ENCODE results near the gene OMG.
"Not testable (repeated sequence)": the region's sequence is repeated elsewhere in the genome, so short reads cannot be mapped to it uniquely, and the experiment has no call there.

Gene OMG

DNA sequence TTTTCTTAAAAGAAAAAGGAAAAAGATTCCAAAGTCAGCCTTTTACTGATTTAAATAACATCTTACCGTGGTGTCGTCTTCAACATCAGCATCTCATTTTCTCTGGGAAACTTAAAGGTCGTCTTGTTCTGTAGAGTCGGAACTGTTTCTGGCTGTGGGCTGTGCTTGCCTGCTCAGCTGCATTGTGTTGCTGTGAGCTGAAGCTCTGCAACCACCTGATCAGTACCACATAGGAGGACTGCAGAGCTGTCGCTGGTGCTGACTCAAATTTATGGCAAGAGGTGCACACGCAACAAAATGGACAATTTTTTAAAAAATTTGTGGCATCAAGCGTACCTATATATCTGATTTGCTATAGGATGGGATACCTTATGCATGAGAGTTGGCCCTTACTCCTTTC is at the start of gene OMG:
Gene OMG (minus strand): TSS at position 150 of the 400 bp plus-strand sequence. CDS start 908 bp downstream, outside the sequence.
- DNase-seq, result no peak

GRCh38 chr17:31345191-31345747 is 48.2 kb upstream of the OMG start:
- DNase-seq, result not testable (repeated sequence)

DNA sequence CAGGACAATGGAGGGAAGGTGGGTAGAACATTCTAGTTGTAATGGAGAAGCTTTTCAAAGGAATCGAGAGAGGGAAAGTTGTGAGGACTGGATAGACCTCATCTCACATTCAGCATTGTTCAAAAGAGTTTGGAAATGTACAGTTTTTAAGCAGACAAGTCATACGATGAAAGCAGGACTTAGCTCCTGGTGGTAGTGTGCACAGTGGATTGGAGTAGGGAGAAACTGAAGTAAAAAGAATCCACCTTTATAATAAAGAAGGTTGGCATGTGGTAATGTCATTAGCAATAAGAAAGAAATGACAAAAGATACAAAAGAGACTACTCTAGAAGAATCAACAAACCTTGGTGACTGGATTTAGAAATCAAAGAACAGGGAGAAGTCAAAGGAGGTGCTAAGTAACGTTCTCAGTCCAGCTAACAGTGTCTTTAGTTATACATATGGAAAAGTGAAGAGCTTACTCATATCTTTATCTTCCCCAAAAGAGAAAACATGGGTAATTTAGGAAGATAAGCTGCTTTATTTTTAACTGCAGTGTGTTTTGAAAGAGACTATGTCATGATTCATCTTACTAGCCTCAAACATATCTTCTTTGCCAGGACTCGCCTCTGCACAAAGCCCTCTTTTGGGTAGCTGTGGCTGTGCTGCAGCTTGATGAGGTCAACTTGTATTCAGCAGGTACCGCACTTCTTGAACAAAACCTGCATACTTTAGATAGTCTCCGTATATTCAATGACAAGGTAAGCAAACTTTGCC is 43.0 kb upstream of the OMG start:
- no peak for DNase-seq

- no peak for DNase-seq
Measured at GRCh38 chr17:31329221-31329620, 32.2 kb upstream of the OMG start.

DNA sequence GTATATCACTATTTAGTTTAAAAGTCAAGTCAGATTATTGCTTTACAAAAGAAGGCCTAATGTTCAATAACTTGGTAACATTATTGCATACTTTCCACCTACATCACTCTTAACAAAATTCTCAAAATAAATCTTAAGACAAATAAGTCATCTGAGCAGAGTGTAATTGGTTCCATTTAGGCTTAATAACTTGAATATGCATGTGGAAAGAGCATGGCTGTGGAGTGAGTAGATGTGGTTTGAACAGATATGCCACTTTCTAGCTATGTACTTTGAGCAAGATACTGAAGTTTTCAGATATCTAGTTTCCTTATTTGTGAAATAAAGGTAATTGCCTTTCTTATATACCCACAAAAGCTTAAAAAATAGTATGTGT is 31.1 kb upstream of the OMG start:
- no peak for DNase-seq

DNA sequence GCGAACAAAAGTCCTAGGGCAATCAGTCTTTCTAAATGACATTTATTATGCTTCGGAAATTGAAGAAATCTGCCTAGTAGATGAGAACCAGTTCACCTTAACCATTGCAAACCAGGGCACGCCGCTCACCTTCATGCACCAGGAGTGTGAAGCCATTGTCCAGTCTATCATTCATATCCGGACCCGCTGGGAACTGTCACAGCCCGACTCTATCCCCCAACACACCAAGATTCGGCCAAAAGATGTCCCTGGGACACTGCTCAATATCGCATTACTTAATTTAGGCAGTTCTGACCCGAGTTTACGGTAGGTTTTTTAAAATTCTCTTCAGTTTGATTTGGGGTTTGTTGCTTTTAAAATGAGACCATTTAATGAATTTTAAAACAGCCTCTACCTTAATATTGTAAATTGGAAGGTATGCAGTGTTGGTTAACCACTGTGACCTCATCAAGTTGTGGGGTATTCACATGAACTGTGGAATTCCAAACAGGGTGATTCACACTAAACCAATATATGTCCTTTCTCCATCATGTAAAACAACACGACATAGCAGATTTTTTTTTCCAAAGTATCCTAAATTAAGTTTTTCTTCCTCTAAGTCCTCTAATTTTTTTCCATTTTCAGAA is 30.6 kb upstream of the OMG start:
- no peak for DNase-seq

DNA sequence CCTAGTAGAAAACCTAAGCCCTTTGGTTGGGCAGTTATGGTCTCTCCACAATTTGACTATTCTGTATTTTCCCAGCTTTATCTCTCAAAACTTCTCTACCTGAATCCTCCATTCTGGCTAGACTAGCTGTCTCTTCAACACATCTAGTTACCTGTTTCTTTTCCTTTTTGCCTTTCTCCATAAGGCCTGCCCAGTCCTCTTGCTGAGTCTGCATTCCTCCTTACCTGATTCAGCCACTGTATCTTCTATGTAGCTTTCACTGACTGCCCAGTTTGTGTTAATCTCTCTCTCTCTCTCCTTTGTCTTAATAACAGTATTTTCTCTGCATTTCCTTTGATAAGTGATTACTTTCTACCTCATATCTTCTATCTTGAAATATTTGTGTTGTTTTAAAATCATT is 26.5 kb upstream of the OMG start:
- no peak for DNase-seq

DNA sequence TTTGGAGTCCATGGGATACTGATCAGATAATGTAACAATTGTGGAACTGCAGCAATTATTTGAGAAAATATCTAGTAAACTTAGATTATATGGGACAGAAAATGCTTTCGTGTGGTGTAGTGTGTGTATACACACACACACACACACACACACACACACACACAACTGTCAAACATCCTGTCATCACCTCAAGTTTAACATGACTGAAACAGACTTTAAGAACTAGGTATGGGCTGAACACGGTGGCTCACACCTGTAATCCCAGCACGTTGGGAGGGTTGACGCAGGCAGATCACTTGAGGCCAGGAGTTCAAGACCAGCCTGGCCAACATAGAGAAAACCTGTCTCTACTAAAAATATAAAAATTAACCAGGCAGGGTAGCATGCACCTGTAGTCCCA is 24.9 kb upstream of the OMG start:
- DNase-seq, result no peak

GRCh38 chr17:31321481-31321880 is 24.4 kb upstream of the OMG start, which contains the start of gene EVI2A:
TSS of gene EVI2A (minus strand) at chr17:31321622. CDS start at chr17:31319013, 2,609 bp downstream.
- no peak for DNase-seq

- no peak for DNase-seq
Measured at GRCh38 chr17:31320791-31321190, 23.8 kb upstream of the OMG start.

- DNase-seq, result no peak
Measured at GRCh38 chr17:31320241-31320640, 23.2 kb upstream of the OMG start.

- DNase-seq, result no peak
Measured at GRCh38 chr17:31318851-31319661, 22.0 kb upstream of the OMG start.

DNA sequence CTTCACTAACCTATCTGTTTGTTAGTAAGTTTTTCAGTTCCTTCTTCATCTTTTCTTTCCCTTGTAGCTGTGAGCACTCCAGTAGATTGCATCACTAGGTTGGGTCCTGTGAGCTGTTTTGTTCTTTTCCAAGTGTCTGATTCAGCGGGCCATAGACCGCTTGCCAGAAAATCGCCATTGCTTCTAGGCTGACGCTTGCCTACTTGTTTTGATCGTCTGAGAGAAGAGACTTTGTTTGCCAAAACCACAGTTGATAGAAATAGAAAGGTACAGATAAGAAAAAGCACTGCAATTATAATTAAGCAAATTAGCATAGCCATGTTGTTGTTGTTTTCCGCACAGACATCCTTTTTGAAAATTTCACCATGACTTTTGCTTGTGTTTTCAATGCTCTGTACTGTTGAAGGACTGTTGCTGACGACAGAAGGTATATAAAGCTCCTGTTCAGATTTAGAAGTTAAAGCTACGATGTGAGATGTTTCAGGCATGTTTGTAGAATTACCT is 21.3 kb upstream of the OMG start:
- DNase-seq, result no peak

DNA sequence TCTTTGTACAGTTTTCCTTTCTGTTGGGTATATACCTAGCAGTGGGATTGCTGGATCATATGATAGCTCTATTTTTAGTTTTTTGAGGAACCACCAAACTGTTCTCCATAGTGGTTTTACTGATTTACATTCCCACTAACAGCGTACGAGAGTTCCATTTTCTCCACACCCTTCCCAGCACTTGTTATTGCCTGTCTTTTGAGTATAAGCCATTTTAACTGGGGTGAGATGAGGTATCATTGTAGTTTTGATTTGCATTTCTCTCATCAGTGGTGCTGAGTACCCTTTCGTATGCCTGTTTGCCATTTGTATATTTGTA is 17.7 kb upstream of the OMG start:
- DNase-seq, result no peak

GRCh38 chr17:31313982-31314781 is 17.1 kb upstream of the OMG start, which contains the start of gene EVI2B:
TSS of gene EVI2B (minus strand) at chr17:31314054. CDS start at chr17:31305609, 8,445 bp downstream.
- DNase-seq, result no peak

DNA sequence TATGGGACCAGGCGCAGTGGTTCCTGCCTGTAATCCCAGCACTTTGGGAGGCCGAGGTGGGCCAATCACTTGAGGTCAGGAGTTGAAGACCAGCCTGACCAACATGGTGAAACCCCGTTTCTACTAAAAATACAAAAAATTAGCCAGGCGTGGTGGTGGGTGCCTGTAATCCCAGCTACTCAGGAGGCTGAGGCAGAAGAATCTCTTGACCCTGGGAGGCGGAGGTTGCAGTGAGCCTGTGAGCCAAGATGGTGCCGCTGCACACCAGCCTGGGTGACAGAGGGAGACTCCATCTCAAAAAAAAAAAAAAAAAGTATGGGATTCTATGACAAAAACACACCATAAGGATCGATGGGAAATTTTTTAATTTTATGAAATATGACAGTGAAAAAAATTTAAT is 15.2 kb upstream of the OMG start:
- DNase-seq, result not testable (repeated sequence)

DNA sequence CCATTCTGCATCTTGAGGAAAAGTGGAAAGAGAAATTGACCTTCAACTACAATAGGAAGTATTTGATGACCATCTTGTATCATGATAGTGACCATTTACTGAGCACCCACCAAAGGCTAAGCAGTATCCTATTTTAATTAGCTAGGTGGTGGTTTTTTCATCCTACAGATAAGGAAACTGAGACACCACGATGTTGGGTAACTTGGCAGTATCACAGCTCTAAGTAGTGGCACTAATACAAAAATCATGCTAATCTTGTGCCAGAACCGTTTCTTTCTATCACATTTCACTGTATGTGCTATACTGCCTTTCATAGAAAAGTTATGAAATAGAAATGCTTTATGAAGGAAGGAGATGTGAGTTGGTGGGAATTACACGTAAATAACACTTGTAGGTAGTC is 14.5 kb upstream of the OMG start:
- no peak for DNase-seq

DNA sequence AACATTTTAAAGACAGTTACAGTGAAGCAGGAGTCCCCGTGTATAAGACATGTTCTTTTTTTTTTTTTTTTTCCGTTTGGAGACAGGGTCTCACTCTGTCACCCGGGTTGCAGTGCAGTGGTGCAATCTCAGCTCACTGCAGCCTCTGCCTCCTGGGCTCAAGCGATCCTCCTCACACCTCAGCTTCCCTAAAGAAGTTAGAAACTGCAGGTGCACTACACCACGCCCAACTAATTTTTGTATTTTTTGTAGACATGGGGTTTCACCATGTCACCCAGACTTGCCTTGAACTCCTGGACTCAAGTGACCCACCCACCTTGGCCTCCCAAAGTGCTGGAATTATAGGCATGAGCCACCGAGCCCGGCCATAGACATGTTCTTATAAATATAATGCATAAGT is 13.8 kb upstream of the OMG start:
- no peak for DNase-seq

DNA sequence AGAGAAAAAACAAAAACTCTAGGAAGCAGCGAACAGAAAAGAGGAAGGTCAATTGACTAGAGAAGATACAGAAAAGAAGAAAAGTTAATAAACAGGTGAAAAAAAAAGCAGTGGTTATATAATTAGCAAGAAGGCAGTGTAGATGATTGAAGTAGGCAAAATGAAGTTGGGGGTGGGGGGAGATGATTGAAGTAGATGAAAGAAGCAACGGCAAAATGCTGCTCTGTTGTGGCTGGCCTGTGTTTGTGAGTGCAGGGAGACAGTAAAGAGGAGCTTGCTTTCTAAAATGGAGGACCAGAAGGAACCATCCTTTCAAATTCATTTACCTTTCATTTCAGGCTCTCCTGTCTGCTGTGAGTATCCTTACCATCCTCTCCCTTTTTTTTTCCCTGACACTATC is 13.2 kb upstream of the OMG start:
- DNase-seq, result no peak

DNA sequence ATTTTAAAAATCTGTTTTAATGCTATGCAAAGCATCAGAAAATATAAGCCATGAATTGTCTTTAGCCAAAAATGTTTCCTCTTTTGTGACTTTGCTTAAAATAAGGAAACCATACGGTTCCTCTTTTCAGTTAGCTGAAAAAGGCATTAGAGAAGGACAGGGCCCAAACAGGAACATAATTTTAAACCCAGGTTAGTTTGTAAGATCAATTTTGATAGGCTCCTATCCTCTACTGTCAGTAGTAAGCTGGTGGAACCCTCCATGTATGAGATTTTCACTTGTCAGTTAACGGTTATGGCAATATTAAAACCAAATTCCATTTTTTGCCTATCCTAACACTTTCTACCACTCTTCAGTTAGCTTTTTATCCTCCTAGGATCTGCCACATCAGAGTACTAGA is 12.5 kb upstream of the OMG start:
- no peak for DNase-seq

DNA sequence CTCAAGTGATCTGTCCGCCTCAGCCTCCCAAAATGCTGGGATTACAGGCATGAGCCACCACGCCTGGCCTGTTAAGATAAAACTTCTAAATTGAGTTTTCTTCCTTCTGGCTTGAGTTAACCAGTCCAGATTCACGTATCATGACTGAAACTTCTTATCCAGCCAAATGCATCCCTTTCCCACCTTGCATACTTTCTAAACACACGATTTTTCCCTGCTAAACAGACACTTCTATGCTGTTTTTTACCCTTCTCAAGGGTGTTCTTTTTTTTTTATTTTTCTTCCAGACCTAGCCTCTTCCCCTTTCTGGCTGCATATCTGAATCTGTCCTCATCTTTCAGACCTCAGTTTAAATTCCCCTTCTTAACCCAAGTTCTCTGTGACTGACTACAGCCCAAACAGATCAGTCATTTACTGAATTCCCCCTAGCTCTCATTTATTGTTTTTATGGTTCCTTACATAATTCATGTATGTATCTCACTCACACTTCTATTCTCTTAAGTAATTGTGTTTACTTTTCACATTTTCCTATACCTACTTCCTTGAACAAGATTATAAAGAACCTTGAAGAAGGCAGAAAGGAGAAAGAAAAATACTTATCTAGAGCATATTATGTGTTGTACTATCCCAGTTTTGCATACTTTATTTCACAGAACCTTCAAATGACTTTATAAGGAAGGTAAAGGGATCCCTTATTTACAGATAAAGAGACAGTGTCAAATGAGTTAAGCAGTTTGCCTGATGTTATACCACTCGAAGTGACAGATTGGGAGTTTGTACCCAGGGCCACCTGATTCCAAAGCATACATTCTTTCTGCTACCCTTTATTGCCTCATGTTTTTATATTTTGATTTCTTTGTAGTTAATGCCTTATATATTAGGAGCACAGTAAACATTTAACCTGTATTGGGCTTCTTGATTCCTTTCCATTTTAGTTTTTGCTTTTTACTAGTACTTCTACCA is 11.6 kb upstream of the OMG start:
- DNase-seq, result no peak
